GM19463 (cell line): ENCODE data around the gene HACD2.

Experiments used
- ATAC-seq: cut with Tn5 transposase; IDR thresholded peaks from one replicate; pipeline ENCODE4 v1.9.1; 2021; ENCODE audit warnings: mild to moderate bottlenecking, moderate library complexity; ENCODE audit not compliant: unreplicated experiment

The HACD2 gene, protein sequence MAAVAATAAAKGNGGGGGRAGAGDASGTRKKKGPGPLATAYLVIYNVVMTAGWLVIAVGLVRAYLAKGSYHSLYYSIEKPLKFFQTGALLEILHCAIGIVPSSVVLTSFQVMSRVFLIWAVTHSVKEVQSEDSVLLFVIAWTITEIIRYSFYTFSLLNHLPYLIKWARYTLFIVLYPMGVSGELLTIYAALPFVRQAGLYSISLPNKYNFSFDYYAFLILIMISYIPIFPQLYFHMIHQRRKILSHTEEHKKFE

DNA sequence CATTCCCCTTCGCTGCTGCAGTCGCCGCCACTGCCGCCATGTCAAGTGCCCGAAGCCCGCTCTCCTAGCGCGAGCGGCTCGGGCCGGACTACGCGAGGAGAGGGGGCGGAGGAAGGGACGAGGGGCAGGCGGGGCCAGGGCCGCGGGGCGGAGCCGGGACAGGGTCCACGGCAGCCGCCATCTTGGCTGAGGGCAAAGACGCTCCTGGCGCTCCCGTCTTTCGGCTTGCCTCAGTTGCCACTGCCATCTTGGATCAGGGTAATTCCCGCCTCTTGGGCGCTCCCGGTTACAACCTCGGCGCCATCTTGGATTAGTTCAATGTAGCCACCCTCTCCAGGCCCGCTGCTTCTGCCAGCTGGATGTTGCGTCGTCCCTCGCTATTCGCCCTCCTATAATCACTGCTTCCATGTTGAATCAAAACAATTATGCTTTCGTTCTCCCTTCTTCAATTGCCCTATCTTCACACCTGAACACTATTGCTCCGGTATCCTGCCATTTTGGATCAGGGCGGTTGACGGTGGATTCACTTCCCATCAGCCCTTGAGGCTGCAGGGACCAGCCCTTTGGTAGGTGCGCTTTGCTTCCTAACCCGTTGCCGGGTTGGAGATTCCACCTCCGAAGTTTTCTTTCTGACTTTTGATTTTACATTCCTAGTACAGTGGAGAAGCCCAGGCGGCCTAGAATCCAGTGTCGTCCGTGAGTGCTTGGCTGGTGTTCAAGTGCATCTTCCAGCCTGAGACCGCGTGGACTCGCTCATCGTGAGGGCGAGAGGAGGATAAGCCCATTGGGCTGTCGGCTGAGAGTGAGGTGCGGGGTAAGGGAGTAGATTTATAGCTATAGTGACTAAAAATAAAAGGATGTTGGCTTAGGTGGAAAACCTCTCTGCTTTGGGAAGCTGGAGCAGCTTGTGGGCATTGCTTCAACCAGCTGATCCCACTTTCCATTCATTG, at the start of gene HACD2:
Gene HACD2 (minus strand): TSS at position 66 of the 950 bp plus-strand sequence. CDS start 26 bp downstream, at position 40.
- ATAC-seq, result peak; percentile 91

DNA sequence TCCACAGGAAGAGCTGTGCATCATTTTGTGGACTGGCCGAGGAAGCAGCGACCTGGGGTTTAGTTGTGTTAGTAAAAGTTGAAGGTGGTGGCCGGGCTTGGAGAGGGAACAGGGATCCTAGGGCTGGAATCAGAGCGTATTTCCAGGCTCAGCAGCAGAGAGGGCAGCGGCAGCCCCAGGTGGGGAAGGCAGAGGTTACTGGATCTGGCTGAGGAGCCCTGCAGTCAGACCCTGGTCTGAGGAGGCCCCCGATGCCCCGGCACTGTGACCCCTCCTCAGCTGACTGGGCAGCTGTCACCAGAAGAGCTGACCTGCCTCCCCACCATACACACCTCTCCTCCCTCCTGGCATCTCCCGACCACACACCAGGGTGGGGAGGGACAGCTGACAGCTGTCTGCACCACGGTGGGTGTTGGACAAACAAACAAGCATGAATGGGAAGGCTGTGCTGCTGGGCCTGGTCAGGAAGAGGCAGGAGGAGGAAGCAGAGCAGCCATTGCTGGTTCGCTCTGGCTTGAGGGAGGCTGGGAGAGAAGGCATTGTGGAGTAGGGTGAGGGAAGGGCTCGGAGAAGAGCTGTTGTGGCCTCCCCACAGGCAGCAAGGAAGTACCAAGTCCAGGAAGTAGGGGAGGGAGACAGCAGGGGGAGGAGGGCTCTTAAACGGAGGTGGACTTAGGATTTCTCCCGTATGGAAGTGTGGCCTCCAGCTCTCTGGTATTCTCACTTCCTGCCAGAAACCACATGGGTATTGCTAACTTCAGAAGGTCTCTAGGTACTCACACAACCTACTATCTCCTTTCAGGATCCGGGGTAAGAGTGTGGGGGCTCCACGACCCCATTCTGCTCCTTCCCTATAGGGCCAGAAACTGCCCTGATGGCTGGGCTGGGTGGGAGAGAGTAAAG, 49.5 kb upstream of the HACD2 start:
- ATAC-seq, result no peak

DNA sequence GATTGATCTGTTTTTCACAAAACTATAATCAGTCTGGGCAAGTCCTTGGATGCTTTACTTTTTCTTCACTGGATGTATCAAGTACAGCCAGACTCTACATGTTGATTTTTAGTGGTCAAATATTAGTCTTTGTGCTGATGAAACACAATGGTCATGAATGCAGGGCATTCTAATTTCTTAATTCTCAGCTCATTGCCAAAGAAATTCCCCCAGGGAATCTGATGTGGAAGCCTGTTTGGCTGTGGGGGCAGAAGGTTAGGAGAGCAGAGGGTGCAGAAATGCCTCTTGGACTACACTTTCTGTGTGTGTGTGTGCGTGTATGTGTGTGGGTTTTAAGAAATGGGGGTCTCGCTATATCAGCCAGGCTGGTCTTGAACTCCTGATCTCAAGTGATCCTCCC, 48.7 kb upstream of the HACD2 start:
- ATAC-seq, result no peak

DNA sequence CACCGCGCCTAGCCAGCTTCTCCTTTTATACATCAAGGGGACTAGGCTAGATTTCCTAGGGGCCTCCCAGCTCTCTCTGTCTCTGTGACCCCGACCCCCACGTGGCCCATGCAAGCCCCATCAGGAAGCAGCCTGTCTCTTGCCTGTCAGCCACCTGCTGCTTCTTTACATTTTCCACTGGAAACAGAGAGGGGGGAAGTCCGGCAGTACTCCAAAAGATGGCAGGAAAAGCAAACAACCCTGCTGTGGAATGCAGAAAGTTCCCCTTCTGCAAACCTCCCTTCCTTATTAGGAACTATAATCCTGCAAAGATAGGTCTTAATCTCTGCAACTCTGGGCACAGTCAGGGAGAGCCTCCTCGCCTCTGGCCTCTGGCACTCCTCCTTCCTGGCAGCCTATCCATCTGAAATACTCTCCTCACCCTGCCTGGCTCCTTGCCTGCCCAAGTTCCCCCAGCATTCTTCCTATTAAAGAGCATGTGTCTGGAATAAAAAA, 47.4 kb upstream of the HACD2 start:
- no peak for ATAC-seq

DNA sequence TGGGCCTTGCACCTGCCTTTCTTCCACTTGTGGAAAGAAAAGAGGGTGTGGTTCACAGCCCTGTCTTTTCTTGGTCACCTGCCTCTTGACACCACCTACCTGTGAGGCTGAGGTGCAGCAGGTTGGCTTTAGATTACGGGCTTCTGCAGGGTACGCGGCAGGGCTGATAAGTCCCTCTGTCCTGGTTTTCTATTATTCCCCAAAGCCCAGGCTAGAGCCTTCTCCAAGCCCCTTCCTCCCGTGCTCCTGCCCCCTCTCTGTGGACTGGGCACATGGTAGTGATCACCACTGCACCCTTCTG, 44.8 kb upstream of the HACD2 start:
- no peak for ATAC-seq

DNA sequence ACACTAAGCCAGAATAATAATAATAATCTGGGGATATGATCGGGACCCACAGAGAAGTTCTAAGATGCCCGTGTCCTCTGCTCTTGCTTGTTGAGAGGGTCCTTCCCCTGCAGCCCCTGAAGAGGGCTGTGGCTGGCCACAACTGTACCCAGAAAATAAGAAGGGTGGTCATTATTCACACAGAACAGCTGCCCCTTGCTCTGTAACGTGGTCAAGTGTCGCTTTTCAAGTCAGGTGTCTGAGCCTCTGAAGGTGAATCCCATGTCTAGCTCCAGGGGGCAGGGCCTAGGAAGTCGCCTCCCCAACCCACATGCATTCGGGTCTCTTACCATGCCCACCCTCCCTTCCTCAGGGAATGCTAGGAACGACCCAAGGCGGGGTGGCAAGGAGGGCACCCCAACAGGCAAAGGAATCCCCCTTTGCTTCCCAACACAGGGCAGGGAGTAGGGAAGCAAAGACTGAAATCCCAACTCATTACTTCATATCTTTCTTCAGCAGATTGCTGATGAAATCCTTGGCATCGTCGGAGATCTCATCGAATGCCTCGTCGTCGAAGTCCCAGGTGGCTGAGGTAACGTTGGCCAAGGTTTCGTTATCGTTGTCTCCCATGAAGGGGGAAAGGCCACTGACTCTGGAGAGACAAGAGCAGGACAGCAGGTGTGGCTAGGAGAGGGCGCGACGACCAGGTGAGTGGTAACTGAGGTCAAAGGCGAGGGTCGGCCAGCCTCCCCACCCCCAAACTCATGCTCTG, 44.3 kb upstream of the HACD2 start:
- ATAC-seq, result no peak

DNA sequence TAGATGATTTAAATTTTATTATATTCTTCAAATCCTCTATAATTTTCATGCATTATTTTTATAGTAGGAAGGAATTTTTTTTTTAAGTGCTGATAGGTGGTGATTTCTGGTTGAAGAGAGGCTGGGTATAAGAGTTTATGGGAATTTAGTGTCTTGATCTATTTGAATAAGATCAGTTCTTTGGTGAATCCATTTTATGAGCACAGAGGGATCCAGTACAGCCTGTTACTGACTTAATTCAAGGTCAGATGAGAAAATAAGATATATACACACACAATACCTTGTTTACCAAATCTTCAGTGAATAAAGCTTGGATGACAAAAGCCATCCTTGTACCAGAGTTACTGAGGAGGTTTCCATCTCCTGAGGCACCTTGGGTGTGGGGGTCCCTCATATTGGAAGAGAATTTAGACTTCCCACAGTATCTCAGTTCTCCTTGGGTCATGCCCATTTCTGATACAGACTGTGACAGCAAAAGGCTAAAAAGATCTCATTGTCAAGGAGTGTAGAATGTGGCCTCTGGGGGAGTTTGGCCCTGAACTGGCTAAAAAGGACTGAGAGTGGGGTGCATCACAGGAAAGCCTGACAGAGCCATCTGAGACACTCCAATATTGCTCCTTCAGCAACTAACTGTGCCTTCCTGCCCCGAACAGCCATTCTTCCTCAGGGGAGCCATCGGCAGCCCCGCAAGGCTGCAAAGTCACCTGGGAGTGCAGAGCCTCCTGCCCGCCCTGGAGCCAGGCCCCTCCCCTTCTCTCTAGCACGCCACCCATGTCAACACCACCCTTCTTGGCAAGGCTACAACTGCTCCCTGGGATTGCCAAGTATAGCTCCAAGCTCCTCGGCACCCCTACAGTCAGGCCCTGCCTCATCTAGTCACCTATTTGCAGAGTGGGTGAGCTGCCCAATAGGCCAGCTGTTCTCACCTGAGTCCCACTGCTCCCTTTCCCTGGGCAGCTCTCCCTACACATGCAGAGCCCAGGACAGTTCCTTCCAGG, 43.1 kb upstream of the HACD2 start:
- ATAC-seq, result no peak

DNA sequence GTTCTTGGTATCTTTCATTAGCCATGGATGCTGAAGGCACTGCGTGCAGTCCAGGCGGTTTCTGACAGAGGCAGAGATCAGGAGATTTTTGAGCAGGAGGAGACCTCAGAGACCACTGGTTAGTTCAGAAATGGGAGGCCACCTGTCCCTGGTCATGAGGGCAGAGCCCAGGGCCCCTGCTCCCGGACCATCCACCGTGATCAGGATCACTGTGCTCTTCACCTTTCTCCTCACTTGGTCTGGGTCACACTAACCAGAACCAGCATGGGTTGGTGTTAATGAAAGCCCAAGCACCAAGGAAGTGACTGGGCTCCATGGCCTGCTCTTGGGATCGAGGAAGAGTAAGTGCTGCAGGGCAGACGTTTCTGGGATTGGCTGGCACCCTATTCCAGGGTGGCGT, 42.0 kb upstream of the HACD2 start:
- no peak for ATAC-seq

DNA sequence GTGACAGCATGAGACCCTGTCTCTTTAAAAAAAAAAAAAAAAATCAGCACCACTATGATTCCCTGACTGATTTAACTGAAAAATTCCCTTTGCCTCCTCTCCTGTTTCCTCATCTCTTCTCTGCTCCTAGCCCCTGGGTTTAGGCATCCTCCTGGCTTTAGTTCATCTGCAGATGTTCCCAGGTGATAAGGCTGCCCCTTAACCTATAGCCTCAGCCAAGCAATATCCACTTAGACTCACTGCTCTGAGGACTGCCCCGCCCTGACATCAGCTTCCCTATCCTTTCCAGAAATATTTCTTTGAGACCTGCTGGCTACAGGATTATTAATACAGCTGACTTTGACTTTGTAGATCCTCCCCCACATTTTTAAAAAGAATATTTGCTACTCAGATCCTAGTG, 39.4 kb upstream of the HACD2 start:
- no peak for ATAC-seq

DNA sequence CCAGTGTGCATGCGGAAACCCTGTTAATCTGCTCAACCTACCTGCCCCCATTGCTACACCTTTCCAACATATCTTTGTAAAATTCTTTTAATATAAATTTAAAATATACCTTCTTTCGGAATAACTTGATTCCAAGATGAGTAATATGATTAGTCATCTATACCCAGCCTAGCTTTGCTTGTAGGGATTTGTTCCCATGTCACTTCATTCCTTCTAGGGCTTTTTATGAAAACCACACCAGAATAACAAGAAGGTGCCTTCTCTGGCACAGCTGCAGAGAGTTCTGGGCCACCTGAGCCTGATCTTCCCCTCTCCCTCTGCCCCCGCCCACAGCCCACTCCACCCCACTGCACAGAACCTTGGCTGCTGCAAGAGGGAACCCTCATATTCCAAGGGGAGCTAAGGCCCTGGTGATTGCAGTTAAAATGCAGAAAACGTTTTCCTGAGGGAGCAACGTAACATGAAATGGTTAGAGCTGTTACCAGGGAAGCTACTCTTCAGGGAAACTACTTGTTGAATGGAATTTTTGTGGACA, 38.6 kb upstream of the HACD2 start:
- ATAC-seq, result no peak

DNA sequence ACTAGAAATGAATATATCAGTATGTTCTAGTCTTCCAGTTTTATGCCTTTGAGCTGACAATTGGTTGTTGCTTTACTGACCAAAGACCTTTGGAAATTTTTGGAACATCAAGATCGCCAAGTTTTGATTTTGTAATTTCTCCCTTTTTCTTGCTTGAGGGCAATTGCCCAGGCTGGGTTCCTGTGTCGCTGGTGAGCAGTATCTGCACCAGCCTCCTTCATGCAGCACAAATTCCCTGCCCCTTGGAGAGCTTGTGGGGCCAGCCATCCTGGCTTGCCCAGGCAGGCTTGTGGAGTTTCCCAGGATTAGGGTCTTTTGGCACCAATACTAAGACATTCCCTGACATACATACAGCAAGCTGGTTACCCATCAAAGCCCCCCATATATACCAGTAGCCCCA, 37.9 kb upstream of the HACD2 start:
- no peak for ATAC-seq

DNA sequence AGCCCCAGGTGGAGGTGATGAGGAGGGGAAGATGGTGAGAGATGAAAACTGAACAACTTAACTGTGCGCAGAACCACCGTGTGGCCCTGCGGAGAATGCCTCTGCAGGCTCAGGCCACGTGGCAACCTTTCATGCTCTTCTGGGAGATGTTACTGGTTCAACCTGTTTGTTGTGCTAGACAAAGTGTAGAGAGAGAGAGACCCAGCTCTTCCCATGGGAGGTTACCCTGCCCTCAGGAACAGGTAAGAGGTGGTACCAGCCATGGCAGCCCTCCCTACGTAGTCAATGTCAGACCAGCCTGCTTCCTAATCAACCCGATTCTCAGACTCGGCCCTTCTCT, 37.0 kb upstream of the HACD2 start:
- ATAC-seq, result no peak

DNA sequence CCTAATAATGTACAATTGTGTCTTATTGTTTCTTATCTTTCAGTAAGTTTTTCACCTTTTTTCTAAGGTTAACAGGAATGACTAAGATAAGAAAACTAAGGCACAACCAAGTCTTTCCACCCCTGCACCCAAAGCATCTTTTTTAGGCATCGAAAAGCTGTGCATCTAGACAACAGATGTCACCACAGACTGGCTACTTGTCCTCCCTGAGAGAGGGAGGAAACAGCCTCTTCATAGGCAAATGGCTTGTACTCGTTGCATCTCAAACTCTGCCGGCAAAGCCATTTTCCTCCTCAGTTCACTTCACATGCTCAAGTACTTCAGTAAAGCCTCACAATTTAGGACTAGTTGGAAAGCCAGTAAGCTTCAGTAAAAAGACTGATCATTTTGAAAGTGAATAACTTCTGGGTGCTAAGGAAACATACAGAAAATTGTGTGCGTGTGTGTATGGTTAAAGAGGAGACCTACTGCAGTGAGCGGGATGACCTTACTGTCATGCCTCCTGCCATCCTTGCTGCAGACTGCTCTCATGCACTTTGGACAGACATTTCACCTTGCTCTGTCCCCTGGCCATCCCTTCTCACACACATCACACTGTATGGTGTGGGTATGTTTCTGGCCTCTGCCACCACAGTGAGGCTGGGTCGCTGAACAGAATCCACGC, 36.5 kb upstream of the HACD2 start:
- ATAC-seq, result no peak

DNA sequence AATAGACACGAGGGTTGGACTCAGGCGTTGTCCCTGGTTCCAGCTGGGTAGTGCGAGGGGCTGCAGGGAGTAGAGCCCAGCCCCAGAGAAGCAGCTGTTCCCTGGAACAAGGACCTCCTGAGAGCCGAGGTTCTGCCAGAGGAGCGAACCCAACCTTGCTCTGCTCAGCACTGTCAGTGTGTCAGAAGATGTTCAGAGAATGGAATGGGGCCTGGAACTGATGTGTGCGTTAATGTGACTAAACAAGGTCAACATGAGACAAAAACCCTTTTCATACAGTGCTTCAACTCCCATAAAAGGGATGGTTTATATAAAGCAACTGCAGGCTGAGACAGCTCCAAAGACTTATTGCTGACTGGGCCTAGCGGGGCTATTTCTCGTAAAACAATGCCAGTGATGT, 35.5 kb upstream of the HACD2 start:
- no peak for ATAC-seq

DNA sequence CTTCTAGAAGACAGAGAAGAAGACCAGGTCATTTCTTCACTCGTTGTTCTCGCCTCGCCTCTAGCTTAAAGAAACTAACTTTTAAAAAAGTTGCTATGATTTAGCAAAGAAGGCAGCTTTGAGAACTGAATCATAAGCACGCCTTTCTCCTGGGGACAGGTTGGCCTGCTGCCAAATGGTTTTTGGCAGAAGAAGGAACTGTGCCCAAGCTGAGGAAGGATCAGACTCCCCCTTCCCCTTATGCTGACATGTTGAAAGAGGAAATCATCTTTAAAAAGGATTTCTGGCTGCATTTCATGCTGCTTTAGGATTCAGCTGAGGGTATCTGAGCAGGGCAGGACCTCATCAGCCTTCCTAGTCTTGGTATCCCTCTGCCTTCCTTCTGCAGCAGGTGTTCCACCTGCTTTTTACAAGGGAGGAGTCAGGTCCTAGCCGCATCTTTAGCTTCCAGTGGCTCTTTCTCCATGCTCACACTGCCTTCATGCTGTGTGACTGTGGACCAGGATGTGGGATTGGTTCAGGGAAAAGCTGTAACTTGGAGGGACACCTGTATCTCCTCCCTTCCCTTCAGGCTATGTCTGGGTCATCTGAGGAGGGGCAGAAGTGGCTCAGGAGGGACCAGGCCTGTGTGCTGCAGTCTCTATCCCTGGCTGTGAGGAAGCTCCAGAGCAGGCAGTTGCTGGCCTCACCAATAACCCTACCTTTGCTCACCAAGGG, 34.1 kb upstream of the HACD2 start:
- ATAC-seq, result no peak

DNA sequence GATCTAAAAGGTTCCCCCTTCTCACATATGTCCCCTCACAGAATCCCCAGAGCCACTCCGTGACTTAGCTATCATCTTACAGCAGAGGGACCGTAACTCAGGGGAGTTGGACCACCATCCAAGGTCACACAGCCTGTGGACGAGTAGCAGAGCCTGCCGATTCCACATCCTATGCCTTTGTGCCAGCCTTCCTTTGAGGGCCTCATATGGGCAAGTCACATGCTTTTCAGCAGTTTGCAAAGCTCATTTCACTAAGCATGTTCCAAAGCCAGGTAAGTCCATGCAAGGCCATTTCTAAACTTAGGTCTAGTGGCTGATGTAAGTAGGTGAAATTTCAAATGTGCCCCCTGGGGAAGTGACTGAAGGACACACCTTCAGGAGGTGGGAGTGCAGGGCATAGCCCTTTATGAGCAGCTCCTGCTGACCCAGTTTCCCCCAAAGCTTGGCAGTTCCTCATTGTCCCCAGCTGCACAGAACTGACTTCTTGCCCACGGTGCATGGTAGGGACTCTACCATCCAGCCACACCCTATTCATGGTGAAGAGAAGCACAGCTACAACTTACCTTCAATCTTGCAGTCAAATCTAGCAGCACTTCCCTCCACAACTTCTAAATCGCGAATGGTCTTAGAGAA, 33.3 kb upstream of the HACD2 start:
- no peak for ATAC-seq

DNA sequence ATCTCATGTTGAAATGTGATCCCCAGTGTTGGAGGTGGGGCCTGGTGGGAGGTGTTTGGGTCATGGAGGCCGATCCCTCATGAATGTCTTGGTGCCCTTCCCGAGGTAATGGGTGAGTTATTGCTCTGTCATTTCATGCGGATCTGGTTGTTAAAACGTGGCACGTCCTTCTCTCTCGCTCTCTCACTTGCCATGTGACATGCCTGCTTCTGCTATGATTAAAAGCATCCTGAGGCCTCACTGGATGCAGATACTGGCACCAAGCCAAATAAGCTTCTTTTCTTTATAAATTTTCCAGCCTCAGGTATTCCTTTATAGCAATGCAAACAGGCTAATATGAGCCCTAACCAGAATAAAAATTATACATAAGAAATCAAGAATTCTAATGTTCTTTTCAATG, 31.7 kb upstream of the HACD2 start:
- ATAC-seq, result no peak

DNA sequence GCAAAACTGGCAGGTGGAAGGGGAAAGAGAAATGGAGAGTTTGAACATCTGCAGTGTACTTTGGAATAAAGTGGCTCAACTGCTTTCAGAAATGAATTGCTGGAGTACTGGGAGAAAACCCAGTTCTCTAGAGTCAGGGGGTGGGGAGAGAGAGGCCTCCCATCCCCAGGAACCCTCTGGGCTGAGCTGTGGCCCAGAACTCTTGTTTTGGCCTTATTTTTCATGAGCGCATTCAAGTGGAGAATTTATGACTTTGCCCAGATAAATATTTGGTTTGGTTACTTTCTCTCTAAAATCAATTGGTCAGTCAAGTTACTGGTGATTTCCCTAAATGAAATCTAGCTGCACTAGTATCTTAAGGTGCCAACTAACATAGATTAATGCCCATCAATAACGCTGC, 28.7 kb upstream of the HACD2 start:
- no peak for ATAC-seq
